Fibroblast of skin of left quadriceps (primary cell): ENCODE results near the gene RPP21.

Source experiments
- DNase-seq, 2 experiments: peaks; one replicate each; pipeline ENCODE4 v3.0.0-alpha.2; 2013; ENCODE audit warnings: low read depth in 2 of 2

RPP21 gene

DNA sequence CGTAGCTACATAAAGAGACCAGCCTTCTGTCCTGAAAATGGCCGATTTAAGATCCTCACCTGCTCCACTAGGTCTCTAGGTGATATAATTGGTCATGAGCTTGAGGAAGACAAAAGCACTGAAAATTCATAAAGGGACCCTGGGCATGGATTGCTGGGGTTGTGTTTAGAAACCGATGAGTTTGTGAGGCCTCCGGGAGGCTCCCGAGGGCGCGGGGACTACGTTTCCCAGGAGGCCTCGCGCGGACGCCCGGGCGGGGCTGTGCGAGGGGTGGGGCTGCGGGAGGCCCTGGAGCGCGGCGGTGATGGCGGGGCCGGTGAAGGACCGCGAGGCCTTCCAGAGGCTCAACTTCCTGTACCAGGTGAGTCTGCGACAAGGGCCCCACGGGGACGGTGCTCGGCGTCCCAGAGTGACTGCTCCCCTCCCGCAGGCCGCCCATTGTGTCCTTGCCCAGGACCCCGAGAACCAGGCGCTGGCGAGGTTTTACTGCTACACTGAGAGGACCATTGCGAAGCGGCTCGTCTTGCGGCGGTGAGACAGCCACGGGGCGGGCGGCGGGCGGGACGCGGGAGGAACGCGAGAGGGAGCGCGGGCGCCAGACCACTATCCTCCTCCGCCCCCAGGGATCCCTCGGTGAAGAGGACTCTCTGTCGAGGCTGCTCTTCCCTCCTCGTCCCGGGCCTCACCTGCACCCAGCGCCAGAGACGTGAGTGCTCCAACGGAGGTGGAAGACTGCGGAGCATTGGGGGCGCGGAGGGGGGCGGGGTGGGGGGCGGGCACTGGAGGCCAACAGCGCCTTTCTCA lies at the start of gene RPP21:
TSS of gene RPP21 (plus strand) at position 289 of the 804 bp plus-strand sequence. CDS start at position 305, 16 bp downstream.
- DNase-seq: peak; percentile 40 to 42

- DNase-seq: no peak
These were observed 49.1 kb upstream of the RPP21 start for GRCh38 chr6:30295837-30296236.

GRCh38 chr6:30304002-30304401 lies 41.0 kb upstream of the RPP21 start:
- DNase-seq: no peak

GRCh38 chr6:30311101-30311500 lies 33.9 kb upstream of the RPP21 start:
- no peak for DNase-seq

DNA sequence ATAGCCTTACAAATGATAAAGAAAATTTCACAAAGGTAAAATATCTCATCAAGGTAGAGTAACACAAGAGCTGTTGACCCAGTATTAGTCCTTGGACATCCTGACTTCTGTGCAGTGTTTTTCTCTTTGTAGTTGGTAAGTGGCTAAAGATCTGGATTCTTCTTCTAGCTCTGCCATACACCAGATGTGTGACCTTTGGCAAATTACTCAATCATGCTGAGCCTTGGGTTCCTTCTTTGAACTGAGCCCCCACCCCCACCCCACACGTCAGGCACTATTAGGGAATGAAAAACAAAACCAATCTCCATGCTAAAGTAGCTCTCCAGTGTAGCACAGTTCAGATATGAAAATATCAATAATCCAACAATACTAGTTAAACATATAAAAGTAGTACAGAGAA lies 33.3 kb upstream of the RPP21 start:
- DNase-seq: no peak

- DNase-seq: no peak
These were observed 32.7 kb upstream of the RPP21 start for GRCh38 chr6:30312266-30312665.

- no peak for DNase-seq
These were observed 32.2 kb upstream of the RPP21 start for GRCh38 chr6:30312676-30313321.

DNA sequence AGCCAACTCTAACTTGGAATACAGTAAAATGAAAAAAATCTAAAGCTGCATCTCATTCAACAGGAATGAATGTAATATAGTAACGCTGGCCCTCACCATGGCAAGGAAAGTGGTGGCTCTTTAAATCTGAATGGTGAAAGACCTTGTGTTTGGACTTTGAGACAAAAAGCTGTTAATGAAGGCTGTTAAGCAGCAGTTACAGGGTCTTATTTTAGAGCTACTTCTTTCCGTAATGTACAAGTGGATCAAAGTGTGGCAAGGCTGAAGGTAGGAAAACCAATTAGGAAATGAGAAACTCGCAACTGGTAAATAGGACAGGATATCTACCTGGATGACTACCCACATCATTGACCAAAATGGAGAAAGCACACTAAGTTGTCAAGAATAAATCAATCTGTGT lies 29.8 kb upstream of the RPP21 start:
- DNase-seq: no peak

GRCh38 chr6:30317913-30318589 lies 26.9 kb upstream of the RPP21 start:
- no peak for DNase-seq

DNA sequence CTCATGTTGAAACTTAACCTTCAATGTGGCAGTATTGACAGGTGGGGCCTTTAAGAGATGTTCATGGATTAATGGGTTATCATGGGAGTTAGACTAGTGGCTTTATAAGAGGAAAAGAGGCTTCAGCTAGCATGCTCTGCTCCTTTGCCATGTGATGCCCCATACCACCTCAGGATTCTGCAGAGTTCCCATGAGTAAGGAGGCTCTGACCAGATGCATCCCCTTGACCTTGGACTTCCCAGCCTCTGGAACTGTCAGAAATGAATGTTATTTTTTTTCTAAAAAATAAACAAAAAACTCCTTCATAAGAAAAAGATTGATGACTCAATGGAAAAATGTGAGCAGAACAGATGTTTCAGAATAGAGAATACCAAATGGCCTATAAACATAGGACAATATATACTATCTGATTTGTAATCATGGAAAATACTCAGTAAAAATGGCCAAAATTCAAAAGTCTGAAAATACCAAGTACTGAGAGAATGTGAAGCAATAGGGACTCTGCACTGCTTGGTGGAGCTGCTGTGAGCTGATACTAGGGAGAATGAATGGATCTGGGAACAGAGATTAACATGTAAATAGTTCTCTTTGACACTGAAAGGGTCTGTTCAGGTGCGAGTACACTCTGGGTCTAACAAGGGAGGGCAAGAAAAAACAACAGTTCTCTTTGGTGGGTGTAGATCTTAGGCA lies 25.7 kb upstream of the RPP21 start:
- no peak for DNase-seq

DNA sequence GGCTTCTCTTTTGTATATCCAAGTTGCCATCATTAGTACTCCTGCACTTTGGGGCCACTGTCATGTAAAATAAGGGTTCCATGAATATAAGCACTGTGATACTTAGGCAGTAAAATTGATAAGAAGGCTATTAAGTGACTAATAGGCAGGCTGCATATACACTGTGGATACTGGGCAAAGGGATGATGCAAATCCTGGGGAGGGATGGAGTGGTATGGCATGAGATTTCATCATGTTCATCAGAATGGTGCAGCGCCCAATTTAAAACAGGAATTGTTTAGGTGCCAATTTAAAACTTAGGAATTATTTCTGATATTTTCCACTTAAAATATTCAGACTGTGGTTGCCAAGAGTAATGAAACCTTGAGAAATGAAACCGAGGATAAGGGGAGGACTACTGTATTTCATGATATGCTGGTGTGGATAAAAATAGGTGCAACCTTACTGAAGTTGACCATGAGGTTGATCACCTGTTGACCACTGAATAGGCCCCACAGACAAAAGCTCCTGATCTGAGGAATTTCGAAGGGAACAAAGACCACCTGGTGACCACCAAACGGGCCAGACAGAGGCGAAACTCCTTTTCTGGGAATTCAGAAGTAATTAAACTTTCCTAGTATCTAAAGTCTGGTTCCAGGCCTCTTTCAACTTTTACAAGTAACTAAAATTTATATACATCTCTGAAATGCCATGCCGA lies 23.1 kb upstream of the RPP21 start:
- DNase-seq: no peak

- DNase-seq: no peak
These were observed 22.1 kb upstream of the RPP21 start for GRCh38 chr6:30322527-30323501.

GRCh38 chr6:30323806-30324205 lies 21.1 kb upstream of the RPP21 start:
- no peak for DNase-seq

- no peak for DNase-seq
These were observed 19.6 kb upstream of the RPP21 start for GRCh38 chr6:30325150-30325872.

GRCh38 chr6:30325873-30326525 lies 19.0 kb upstream of the RPP21 start:
- DNase-seq: peak; percentile 42 to 44

DNA sequence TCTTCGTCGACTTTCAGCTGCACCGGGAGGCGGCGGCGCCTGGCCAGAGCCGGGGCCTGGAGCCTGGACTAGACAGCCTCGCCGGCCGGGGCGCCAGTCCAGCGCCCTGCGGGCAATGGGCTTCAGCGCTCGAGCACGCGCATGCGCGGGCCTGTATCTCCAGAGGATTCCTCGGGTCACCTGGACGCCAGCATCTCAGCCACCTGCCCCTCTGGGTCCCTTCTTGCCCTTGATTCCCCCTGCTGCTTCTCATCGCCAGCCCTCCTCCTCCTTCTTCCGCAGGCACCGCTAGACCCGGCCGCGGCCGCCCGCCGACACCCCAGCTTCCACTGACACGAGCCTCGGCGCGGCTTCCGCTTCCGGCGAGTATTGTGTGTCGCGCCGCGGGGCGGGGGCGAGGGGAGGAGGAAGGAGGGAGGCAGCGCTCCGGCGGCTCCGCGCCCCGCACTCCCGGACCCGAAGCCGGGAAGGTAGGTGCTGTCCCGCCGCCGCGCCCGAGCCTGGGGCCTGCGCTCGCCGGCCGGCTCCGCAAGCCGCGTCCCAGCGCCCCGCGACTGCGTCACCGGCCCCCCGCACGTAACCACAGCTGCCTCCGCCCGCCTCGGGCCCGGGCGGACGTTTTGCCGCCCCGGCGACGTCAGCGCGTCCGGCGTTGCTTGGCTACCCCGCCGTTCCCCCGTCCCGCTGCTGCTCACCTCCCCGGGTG lies 18.3 kb upstream of the RPP21 start, which contains the start of gene TRIM39:
TSS of gene TRIM39 (plus strand) at position 402 of the 706 bp plus-strand sequence. CDS start 2,391 bp downstream, outside the sequence.
- peak; percentile 43 to 44 for DNase-seq

DNA sequence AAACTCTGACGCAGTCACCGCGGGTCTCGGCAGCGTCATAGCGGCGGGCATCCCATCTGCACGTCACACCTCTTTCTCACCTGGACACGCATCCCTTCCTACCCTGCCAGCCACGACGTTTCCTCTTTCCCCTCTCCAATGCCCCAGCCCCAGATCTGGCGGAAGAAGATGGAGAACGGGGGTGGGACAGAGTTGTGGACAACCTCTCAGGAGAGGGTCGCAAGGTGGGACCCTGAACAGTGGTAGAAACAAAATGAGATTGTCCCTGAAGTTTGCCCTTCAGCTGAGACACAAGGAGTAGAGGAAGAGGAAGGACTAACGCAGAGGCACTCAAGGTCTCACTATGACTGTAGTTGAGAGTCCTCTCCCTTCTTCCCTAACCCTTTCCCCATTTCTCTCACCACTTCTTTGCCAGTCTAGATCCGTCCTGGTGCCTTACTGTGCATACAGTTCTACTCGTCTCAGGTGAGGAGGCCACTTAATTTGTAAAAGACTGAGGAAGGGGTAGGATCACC lies 17.7 kb upstream of the RPP21 start:
- DNase-seq: no peak

GRCh38 chr6:30328397-30328796 lies 16.6 kb upstream of the RPP21 start:
- no peak for DNase-seq
